ENCODE measurements around the gene NFKBIZ. TPM values are rescaled to one million over a fixed set of nuclear protein-coding genes. Genes with fewer than 3 reads are reported as not detected.

Gene NFKBIZ
- total and polyA plus RNA-seq, 9 of the 15 experiments (the other 6 are each of a cell fraction or from before 2014, with no cell fraction given) = 1.2 to 13.7 (median 5.7) TPM

DNA sequence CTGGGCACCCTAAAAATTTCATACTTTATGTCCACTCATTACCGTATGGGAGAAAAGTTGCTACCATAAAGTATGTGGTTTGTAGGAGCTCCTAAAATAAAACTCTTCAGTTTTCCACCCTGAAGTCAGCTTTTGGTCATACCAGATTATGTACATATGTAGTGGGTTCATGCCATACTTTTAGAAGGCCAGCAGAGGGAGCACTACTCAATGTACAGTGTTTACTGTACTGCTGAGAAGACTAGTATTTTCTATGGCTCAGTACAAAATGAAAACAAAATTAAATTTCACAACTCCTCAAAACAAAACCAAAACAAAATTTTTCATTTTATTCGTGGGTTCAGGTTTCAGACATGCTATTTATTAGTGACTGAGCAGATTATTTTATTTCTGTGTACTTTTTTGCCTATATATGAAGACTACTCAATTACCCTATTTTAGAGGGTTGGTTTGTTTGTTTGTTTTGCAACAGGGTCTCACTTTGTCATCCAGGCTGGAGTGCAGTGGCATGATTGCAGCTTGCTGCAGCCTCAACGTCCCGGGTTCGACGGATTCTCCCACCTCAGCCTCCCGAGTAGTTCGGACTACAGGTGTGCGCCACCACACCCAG is 46.0 kb upstream of the NFKBIZ start (continued):
- TF ChIP-seq ZBTB40 (IDR thresholded peaks at IDR 0.05) (no peak), ZBTB40 (CRISPR knock-in tag; IDR thresholded peaks at IDR 0.05) (no peak)
